ES-I3 (cell line): Measurements from ENCODE around the gene ASF1A.

ENCODE experiments used
- H3K36me3 ChIP-seq: 2 replicates; pipeline ENCODE4 v1.6.1; 2013; ENCODE audit warnings: mild to moderate bottlenecking, low read length, control low read depth, moderate library complexity; ENCODE audit not compliant: insufficient read depth
- H3K4me1 ChIP-seq: 2 replicates; pipeline ENCODE4 v1.6.1; 2013; ENCODE audit warnings: mild to moderate bottlenecking, control low read depth, low read length; ENCODE audit not compliant: insufficient read depth
- H3K9ac ChIP-seq: 2 replicates; pipeline ENCODE4 v1.6.1; 2013; ENCODE audit warnings: low read depth, mild to moderate bottlenecking, low read length, moderate library complexity
- H3K9me3 ChIP-seq: 2 replicates; pipeline ENCODE4 v1.6.1; 2013; ENCODE audit warnings: mild to moderate bottlenecking, low read length, moderate library complexity; ENCODE audit not compliant: control insufficient read depth, insufficient read depth

Gene ASF1A

DNA sequence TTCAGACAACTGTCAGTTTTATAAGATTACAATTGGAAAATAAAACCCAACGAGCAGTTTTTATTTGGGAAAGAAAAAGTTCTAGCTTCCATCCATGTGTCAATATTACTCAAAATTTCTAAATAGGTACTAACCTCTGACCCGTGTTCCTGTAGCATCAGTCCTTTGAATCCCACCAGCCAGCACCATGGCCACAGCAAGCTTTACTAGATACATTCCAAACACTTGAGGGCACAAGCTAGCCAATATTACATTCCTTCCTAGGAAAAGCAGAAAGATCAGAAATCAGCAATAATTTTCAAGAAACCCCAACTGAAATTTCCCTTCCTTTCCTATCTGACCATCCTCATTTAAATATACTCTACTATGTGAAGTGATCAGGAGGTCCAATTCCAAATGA lies 19.2 kb downstream of the ASF1A start:
- Histone ChIP-seq H3K9me3 (no peaks in the 10 kb centered on the region), H3K36me3 (peaks cover 13% of the 10 kb centered on the region; the same call in 1 of the 2 replicates), H3K9ac (no peak overlapping the region), H3K4me1 (no peaks in the 10 kb centered on the region)

GRCh38 chr6:118914598-118914997 lies 20.6 kb downstream of the ASF1A start:
- H3K9ac ChIP-seq: no peak overlapping the region
- H3K9me3 ChIP-seq: no peaks in the 10 kb centered on the region
- peaks cover 9% of the 10 kb centered on the region; the same call in 1 of the 2 replicates for H3K36me3 ChIP-seq
- H3K4me1 ChIP-seq: no peaks in the 10 kb centered on the region

GRCh38 chr6:118917546-118918328 lies 23.8 kb downstream of the ASF1A start:
- Histone ChIP-seq H3K9me3 (no peaks in the 10 kb centered on the region), H3K36me3 (peaks cover 6% of the 10 kb centered on the region), H3K4me1 (no peaks in the 10 kb centered on the region), H3K9ac (no peak overlapping the region)

DNA sequence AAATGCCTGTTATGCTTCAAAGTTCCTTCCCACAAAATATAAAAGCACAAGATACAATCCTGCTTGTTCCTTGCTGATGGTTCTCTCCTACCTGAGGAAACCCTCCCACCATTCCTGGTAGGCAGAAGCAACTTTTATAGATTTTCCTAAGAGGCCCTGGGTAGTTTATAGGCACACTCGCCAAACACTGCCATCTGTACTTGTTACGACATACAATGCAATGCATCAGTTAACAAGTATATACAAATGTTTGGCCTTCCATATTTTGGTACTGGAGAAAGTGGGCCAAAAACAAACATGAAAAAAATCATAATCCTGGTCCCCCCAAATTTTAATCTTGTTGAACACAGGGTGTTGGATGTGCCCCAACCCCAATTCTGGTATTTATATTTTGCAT lies 24.4 kb downstream of the ASF1A start:
- Histone ChIP-seq H3K36me3 (peaks cover 6% of the 10 kb centered on the region), H3K9me3 (no peaks in the 10 kb centered on the region), H3K4me1 (no peaks in the 10 kb centered on the region), H3K9ac (no peak overlapping the region)

DNA sequence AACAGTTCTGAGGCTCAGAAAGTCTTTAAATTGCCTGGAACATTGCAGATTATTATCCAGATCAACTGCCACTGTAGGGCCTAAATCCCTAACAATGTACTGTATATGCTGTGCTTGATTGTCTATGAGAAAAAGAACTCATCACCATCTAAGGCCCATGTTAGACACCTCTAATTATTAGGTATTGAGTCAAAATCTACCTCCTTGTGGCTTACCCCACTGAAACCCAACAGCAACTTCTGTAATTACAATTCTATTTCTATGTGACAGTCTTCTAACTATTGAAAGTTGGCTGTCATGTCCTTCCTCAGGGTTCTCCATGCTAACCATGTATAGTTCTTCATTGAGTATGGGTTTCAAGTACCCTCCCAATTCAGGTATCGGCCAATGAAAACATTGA lies 27.1 kb downstream of the ASF1A start:
- no peak overlapping the region for H3K9ac ChIP-seq
- peaks cover 4% of the 10 kb centered on the region for H3K36me3 ChIP-seq
- H3K4me1 ChIP-seq: no peaks in the 10 kb centered on the region
- H3K9me3 ChIP-seq: no peaks in the 10 kb centered on the region

GRCh38 chr6:118923035-118923434 lies 29.1 kb downstream of the ASF1A start:
- H3K4me1 ChIP-seq: no peaks in the 10 kb centered on the region
- no peak overlapping the region for H3K9ac ChIP-seq
- H3K36me3 ChIP-seq: peaks cover 4% of the 10 kb centered on the region
- no peaks in the 10 kb centered on the region for H3K9me3 ChIP-seq

- Histone ChIP-seq H3K9ac (no peak overlapping the region), H3K36me3 (0 out of 2 replicates have a peak, but pooled peaks cover 2% of the 10 kb centered on the region), H3K9me3 (no peaks in the 10 kb centered on the region), H3K4me1 (no peaks in the 10 kb centered on the region)
Observed at GRCh38 chr6:118930680-118931079, 36.7 kb downstream of the ASF1A start.

DNA sequence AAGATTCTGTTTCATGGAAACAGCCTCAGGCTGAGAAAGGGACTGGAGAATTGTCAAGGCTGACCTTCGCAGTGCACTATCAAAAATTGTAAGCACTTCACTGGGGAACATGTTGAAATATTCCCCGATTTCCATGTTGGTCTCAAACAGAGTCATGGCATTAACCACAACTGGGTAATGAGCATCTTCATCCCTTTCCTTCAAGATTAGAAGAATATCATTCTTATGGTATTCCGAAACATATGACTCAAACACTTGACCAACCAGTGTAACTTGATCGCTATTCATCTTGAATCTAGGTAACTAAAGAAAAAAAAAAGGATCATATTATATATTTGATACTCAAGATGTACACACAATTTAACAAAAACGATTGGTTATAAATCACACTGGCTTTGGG lies 37.5 kb downstream of the ASF1A start:
- 0 out of 2 replicates have a peak, but pooled peaks cover 2% of the 10 kb centered on the region for H3K36me3 ChIP-seq
- H3K9ac ChIP-seq: no peak overlapping the region
- 0 out of 2 replicates have a peak, but pooled peaks cover 3% of the 10 kb centered on the region for H3K9me3 ChIP-seq
- peaks cover 3% of the 10 kb centered on the region; the same call in 1 of the 2 replicates for H3K4me1 ChIP-seq

GRCh38 chr6:118932421-118932820 lies 38.5 kb downstream of the ASF1A start:
- Histone ChIP-seq H3K36me3 (0 out of 2 replicates have a peak, but pooled peaks cover 2% of the 10 kb centered on the region), H3K9ac (no peak overlapping the region), H3K4me1 (peaks cover 3% of the 10 kb centered on the region; the same call in 1 of the 2 replicates), H3K9me3 (0 out of 2 replicates have a peak, but pooled peaks cover 5% of the 10 kb centered on the region)

DNA sequence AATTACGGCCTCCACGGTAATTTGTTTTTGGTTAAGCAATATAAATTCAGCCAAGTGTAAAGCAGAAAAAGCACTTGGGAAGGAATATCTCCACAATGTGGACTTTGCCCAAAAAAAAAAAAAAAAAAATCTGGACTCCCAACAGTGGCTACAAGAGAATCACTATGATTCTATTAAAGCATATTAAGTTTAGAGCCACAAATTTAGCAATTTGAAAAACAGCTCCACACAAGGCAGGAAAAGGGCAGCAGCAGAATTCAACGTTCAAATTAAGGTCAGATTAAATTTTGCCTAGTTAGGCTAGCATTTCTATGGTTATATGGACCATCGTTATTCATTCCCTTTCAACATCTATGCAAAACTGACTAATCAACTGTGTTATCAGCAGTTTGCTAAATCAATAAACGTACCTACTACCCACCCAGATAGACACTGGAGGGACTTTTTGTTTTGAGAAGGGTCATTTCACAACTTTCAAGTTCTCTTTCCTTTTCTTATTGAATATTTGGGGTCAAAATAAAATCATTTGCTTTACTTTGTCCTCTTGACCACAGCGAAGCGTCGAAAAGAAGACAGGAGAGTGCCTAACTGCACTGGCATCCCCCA lies 40.0 kb downstream of the ASF1A start:
- peak overlapping the region; percentile 99; the same call in 1 of the 2 replicates for H3K9ac ChIP-seq
- 0 out of 2 replicates have a peak, but pooled peaks cover 5% of the 10 kb centered on the region for H3K9me3 ChIP-seq
- H3K36me3 ChIP-seq: 0 out of 2 replicates have a peak, but pooled peaks cover 2% of the 10 kb centered on the region
- peaks cover 3% of the 10 kb centered on the region; the same call in 1 of the 2 replicates for H3K4me1 ChIP-seq

- Histone ChIP-seq H3K9me3 (0 out of 2 replicates have a peak, but pooled peaks cover 5% of the 10 kb centered on the region), H3K9ac (peak within 1 kb of the TSS; percentile 99), H3K36me3 (0 out of 2 replicates have a peak, but pooled peaks cover 2% of the 10 kb centered on the region), H3K4me1 (peaks cover 3% of the 10 kb centered on the region; the same call in 1 of the 2 replicates)
Observed at GRCh38 chr6:118934461-118935330, 40.7 kb downstream of the ASF1A start, which contains the start of gene MCM9. TSS of gene MCM9 (minus strand) at chr6:118935159. CDS start at chr6:118931723, 3,436 bp downstream.

GRCh38 chr6:118935331-118935668 lies 41.3 kb downstream of the ASF1A start:
- Histone ChIP-seq H3K9me3 (0 out of 2 replicates have a peak, but pooled peaks cover 5% of the 10 kb centered on the region), H3K9ac (peak overlapping the region; percentile 99), H3K4me1 (peaks cover 3% of the 10 kb centered on the region; the same call in 1 of the 2 replicates)

DNA sequence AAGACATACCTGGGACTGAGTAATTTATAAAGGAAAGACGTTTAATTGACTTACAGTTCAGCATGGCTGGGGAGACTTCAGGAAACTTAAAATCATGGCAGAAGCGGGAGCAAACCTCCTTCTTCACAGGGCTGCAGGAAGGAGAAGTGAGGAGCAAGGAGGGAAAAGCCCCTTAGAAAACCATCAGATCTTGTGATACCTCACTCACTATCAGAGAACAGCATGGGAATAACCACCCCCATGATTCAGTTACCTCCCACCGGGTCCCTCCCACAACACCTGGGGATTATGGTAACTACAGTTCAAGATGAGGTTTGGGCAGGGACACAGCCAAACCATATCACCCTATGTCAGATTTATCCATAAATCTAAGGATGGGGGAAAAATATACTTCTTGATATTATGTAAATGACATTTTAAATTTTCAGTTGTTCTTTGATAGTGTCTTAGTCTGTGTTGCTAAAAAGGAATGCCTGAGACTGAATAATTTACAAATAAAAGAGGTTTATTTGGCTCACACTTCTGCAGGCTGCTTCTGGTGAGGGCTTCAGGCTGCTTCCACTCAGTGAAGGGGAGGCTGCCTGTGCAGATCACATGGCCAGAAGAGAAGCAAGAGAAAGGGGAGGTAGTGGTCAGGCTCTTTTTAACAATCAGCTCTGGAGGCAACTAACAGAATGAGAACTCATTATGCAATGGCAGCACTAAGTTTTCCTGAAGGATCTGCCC lies 42.2 kb downstream of the ASF1A start:
- Histone ChIP-seq H3K36me3 (no peaks in the 10 kb centered on the region), H3K4me1 (peaks cover 3% of the 10 kb centered on the region; the same call in 1 of the 2 replicates), H3K9ac (no peak overlapping the region), H3K9me3 (0 out of 2 replicates have a peak, but pooled peaks cover 5% of the 10 kb centered on the region)

More at GRCh38 chr6:118935331-118935668, 41.3 kb downstream of the ASF1A start:
- H3K36me3 ChIP-seq: 0 out of 2 replicates have a peak, but pooled peaks cover 2% of the 10 kb centered on the region
